Endothelial cell of umbilical vein (primary cell): ENCODE results near the gene IZUMO4. TPM values are rescaled to one million over a fixed set of nuclear protein-coding genes. Genes with fewer than 3 reads are reported as not detected.

ENCODE experiments used
- BruUV-seq: library from RNA; stranded (reverse); fragments of 400-500 nt; replicated peaks from 2 replicates; lab custom pipeline; 2021; lab: Mats Ljungman, UMichigan
- CTCF ChIA-PET: fragments of 300-600, 350-600 bp; sonication (Branson Sonifier 250); formaldehyde crosslinking; loops from one replicate; lab custom pipeline; 2021; ENCODE audit warnings: antibody characterized with exemption, inconsistent platforms; lab: Charles Lee
- POLR2A ChIA-PET: fragments of 300-600, 350-600 bp; sonication (Branson Sonifier 250); formaldehyde crosslinking; loops from one replicate; lab custom pipeline; 2021; ENCODE audit warnings: antibody characterized with exemption, inconsistent platforms; lab: Charles Lee
- DNase-seq: peaks from one replicate; pipeline ENCODE4 v3.0.0-alpha.2; 2011; ENCODE audit warnings: low read depth, low spot score
- FAIRE-seq: peaks from 2 replicates; lab custom pipeline; 2011; peaks lifted over from hg19 to GRCh38; lab: Jason Lieb, UNC
- H2AFZ ChIP-seq: 2 replicates; pipeline ENCODE4 v1.6.0; 2012; ENCODE audit warnings: low read depth, low read length, control low read depth, inconsistent platforms
- H3K27ac ChIP-seq: 2 replicates; pipeline ENCODE4 v1.5.1; 2011; ENCODE audit warnings: low read depth, mild to moderate bottlenecking, control low read depth, low read length, moderate library complexity; ENCODE audit not compliant: insufficient read depth
- H3K27me3 ChIP-seq, 2 experiments: 2 replicates each; pipeline versions ENCODE4 v1.6.0 to v1.6.1; 2011; ENCODE audit warnings: low read length in 2 of 2, mixed read lengths in 1 of 2; ENCODE audit not compliant: control insufficient read depth in 2 of 2, insufficient read depth in 2 of 2
- H3K36me3 ChIP-seq, 2 experiments: 2 replicates in 1 of 2; 3 replicates in 1 of 2; pipeline ENCODE4 v1.5.1; 2011; ENCODE audit warnings: low read length in 2 of 2, mild to moderate bottlenecking in 1 of 2, moderate library complexity in 1 of 2; ENCODE audit not compliant: control insufficient read depth in 2 of 2, insufficient read depth in 2 of 2; ENCODE audit errors: extremely low read depth in 1 of 2
- H3K4me1 ChIP-seq: 3 replicates; pipeline ENCODE4 v1.5.1; 2011; ENCODE audit warnings: mild to moderate bottlenecking, low read length; ENCODE audit not compliant: control insufficient read depth, insufficient read depth; ENCODE audit errors: extremely low read depth
- H3K4me2 ChIP-seq: 2 replicates; pipeline ENCODE4 v1.6.1; 2011; ENCODE audit warnings: low read length, control low read depth, mixed read lengths; ENCODE audit not compliant: insufficient read depth
- H3K4me3 ChIP-seq, 3 experiments: fragments of 200-600 bp in 1 of 3; sonication (generic), shearing (Covaris generic) in 1 of 3; replicated peaks in 1 of 3; 2 replicates each; pipeline ENCODE4 v1.5.1; 2011 to 2016; ENCODE audit warnings: control low read depth in 3 of 3, low read length in 3 of 3, mild to moderate bottlenecking in 2 of 3, inconsistent platforms in 1 of 3, low read depth in 1 of 3, moderate library complexity in 1 of 3; ENCODE audit not compliant: insufficient read depth in 1 of 3
- H3K79me2 ChIP-seq: 2 replicates; pipeline ENCODE4 v1.6.0; 2012; ENCODE audit warnings: low read length, inconsistent platforms; ENCODE audit not compliant: control insufficient read depth, insufficient read depth
- H3K9ac ChIP-seq: replicated peaks from 2 replicates; pipeline ENCODE3; 2011; ENCODE audit warnings: low read length, control low read depth; ENCODE audit not compliant: insufficient read depth; ENCODE audit errors: extremely low read depth
- H3K9me1 ChIP-seq: replicated peaks from 3 replicates; pipeline ENCODE4 v1.6.0; 2011; ENCODE audit warnings: mild to moderate bottlenecking, low read length; ENCODE audit not compliant: control insufficient read depth, insufficient read depth; ENCODE audit errors: extremely low read depth
- H3K9me3 ChIP-seq: replicated peaks from 2 replicates; pipeline ENCODE4 v1.5.1; 2012; ENCODE audit warnings: low read length, inconsistent platforms; ENCODE audit not compliant: control insufficient read depth, insufficient read depth
- H4K20me1 ChIP-seq: replicated peaks from 2 replicates; pipeline ENCODE3; 2011; ENCODE audit warnings: mild to moderate bottlenecking, low read length; ENCODE audit not compliant: control insufficient read depth, insufficient read depth; ENCODE audit errors: extremely low read depth
- CTCF ChIP-seq, 2 donors: IDR thresholded peaks; 1 replicate in 1 of 2; 2 replicates in 1 of 2; pipeline ENCODE4 v1.5.1; 2011; ENCODE audit warnings: low read length in 2 of 2, mild to moderate bottlenecking in 2 of 2, moderate library complexity in 2 of 2, control low read depth in 1 of 2, inconsistent platforms in 1 of 2, low read depth in 1 of 2; ENCODE audit not compliant: insufficient read depth in 1 of 2; ENCODE audit errors: extremely low read depth in 1 of 2
- EZH2 ChIP-seq: IDR thresholded peaks from 2 replicates; pipeline ENCODE4 v1.6.1; 2012; ENCODE audit warnings: borderline replicate concordance, low read depth, mild to moderate bottlenecking, moderate library complexity, low read length, inconsistent platforms; ENCODE audit not compliant: severe bottlenecking
- FOS ChIP-seq: IDR thresholded peaks from 2 replicates; pipeline ENCODE4 v1.6.1; 2011; ENCODE audit warnings: mild to moderate bottlenecking, low read length, moderate library complexity, borderline replicate concordance; ENCODE audit not compliant: insufficient read depth
- GATA2 ChIP-seq: IDR thresholded peaks from 2 replicates; pipeline ENCODE4 v1.7.0; 2011; ENCODE audit warnings: low read depth, mild to moderate bottlenecking, moderate library complexity, mixed read lengths, low read length; ENCODE audit not compliant: insufficient read length, insufficient read depth
- JUN ChIP-seq: IDR thresholded peaks from 2 replicates; pipeline ENCODE4 v1.6.1; 2011; ENCODE audit warnings: borderline replicate concordance, low read depth; ENCODE audit not compliant: insufficient read length, insufficient read depth
- MAX ChIP-seq: IDR thresholded peaks from 2 replicates; pipeline ENCODE4 v1.6.1; 2011; ENCODE audit not compliant: insufficient read depth, insufficient read length
- MYC ChIP-seq: IDR thresholded peaks from one replicate; pipeline ENCODE4 v1.6.1; 2011; ENCODE audit warnings: mild to moderate bottlenecking, low read depth, low read length
- POLR2A ChIP-seq: IDR thresholded peaks from 2 replicates; pipeline ENCODE4 v1.6.1; 2012; ENCODE audit warnings: low read depth, mild to moderate bottlenecking, control low read depth, low read length
- POLR2AphosphoS5 ChIP-seq: IDR thresholded peaks from 2 replicates; pipeline ENCODE4 v1.6.1; 2012; ENCODE audit warnings: low read depth, mild to moderate bottlenecking, control low read depth, low read length, moderate library complexity; ENCODE audit not compliant: insufficient read depth
- dilution Hi-C: fragments of 300-500 bp; cut with MboI; formaldehyde crosslinking; loops from one replicate; pipeline ENCODE4 v1.15.0; 2019; ENCODE audit warnings: low sequenced_read_pairs; ENCODE audit not compliant: extremely low pct_ligation_motif_present
- intact Hi-C: fragments of 100-400 bp; cut with micrococcal nuclease; formaldehyde crosslinking; loops from one replicate; pipeline ENCODE4 v1.10.0; 2022
- polyA plus RNA-seq, 4 experiments: library from polyadenylated mRNA; depleted of rRNA in 3 of 4; stranded (reverse) in 3 of 4; unstranded in 1 of 4; fragments of >200 nt; gene quantifications; 2 replicates each; pipeline versions ENCODE4 v1.2.1 to v1.2.3, GENCODE V29; 2011 to 2012; ENCODE audit warnings: missing spikeins in 1 of 4
- total RNA-seq: library from RNA; stranded (reverse); gene quantifications from 2 replicates; pipeline ENCODE4 v1.2.3, GENCODE V29; 2021

Gene IZUMO4
- total and polyA plus RNA-seq, 2 donors (not counting 3 experiments of a cell fraction or from before 2014, with no cell fraction given) = 1.1 to 2.0 TPM

- Histone ChIP-seq H3K9ac (no peak overlapping the region), H3K36me3 (no peaks in the 10 kb centered on the region), H2AFZ (peak overlapping the region; percentile 1), H3K9me3 (no peaks in the 10 kb centered on the region), H3K27me3 (no peaks in the 10 kb centered on the region), H3K4me1 (peaks cover 28% of the 10 kb centered on the region), H3K79me2 (peaks cover 36% of the 10 kb centered on the region), H3K4me2 (no peak overlapping the region), H4K20me1 (no peaks in the 10 kb centered on the region), H3K9me1 (no peaks in the 10 kb centered on the region), H3K4me3 (no peak overlapping the region), H3K27ac (no peak overlapping the region)
- no peak for FAIRE-seq
- CTCF ChIA-PET = interaction anchor here (1.1 to 3.2 kb wide), 3 partner anchors 13 to 19 kb away, joined by 3 to 17 read pairs (median 3); no protein-coding TSS in a partner anchor
- DNase-seq = no peak
- POLR2A ChIA-PET = interaction anchor here (0.5 to 1.4 kb wide), 5 partner anchors 9 to 348 kb away, joined by 3 to 7 read pairs (median 5); no protein-coding TSS in a partner anchor
- BruUV-seq = no TSS peak
- no peak for TF ChIP-seq MYC
- no peak for TF ChIP-seq JUN
- no peak for TF ChIP-seq POLR2AphosphoS5
- TF ChIP-seq EZH2 = no peak
- TF ChIP-seq MAX = no peak
- no peak for TF ChIP-seq CTCF (IDR thresholded peaks at IDR 0.05; ENCODE audit: extremely low read depth in 1 of 2, insufficient read depth in 1 of 2, low read depth in 1 of 2, low read length in 2 of 2)
- no peak for TF ChIP-seq FOS
- no peak for TF ChIP-seq GATA2
- no peak for TF ChIP-seq POLR2A
- dilution Hi-C loops = no loop called here
- intact Hi-C loops = loop anchor here (1.0 kb wide), 3 partner anchors 10 to 44 kb away; partner anchors contain the start of genes IZUMO4 and MOB3A
Measured at GRCh38 chr19:2051773-2052704, 44.7 kb upstream of the IZUMO4 start.
